SU-DHL-6 (cell line): ENCODE measurements around the gene CHCHD3.

ENCODE experiments used
- H2AFZ ChIP-seq: fragments of 200-600 bp; sonication (generic); 2 replicates; pipeline ENCODE4 v1.6.1; 2014; ENCODE audit warnings: low read depth, mild to moderate bottlenecking, moderate library complexity, mixed read lengths, antibody characterized with exemption, low read length; ENCODE audit not compliant: severe bottlenecking
- H3F3A ChIP-seq: fragments of 200-600 bp; shearing (Covaris generic); 2 replicates; pipeline ENCODE4 v1.6.0; 2016; ENCODE audit warnings: antibody characterized with exemption, mild to moderate bottlenecking; ENCODE audit not compliant: insufficient read depth
- H3K27ac ChIP-seq: fragments of 200-600 bp; sonication (generic); 2 replicates; pipeline ENCODE4 v1.5.1; 2016; ENCODE audit warnings: low read depth, mild to moderate bottlenecking, low read length, moderate library complexity, mixed read lengths
- H3K27me3 ChIP-seq: fragments of 200-600 bp; sonication (generic), shearing (Covaris generic); 2 replicates; pipeline ENCODE4 v1.6.0; 2014; ENCODE audit warnings: mild to moderate bottlenecking, low read length
- H3K36me3 ChIP-seq: fragments of 200-600 bp; sonication (generic); 2 replicates; pipeline ENCODE4 v1.6.1; 2014; ENCODE audit warnings: mild to moderate bottlenecking, low read length, mixed read lengths
- H3K4me2 ChIP-seq: fragments of 300-600, 200-600 bp; shearing (Covaris generic), sonication (generic); 2 replicates; pipeline ENCODE4 v1.6.0; 2014; ENCODE audit warnings: low read length, low read depth, mild to moderate bottlenecking; ENCODE audit not compliant: poor library complexity, severe bottlenecking
- H3K4me3 ChIP-seq: fragments of 200-600 bp; sonication (generic); 2 replicates; pipeline ENCODE4 v1.5.1; 2014; ENCODE audit warnings: antibody characterized with exemption, low read length, mild to moderate bottlenecking, mixed read lengths; ENCODE audit not compliant: insufficient read depth, poor library complexity, severe bottlenecking
- H3K79me2 ChIP-seq: fragments of 200-600 bp; sonication (generic); 2 replicates; pipeline ENCODE4 v1.6.1; 2014; ENCODE audit warnings: mild to moderate bottlenecking, low read length, moderate library complexity; ENCODE audit not compliant: insufficient read depth
- H3K9ac ChIP-seq: fragments of 200-600 bp; sonication (generic); 2 replicates; pipeline ENCODE4 v1.7.0; 2014; ENCODE audit warnings: mild to moderate bottlenecking, low read length
- H3K9me2 ChIP-seq: fragments of 200-600 bp; sonication (generic); replicated peaks from 2 replicates; pipeline ENCODE4 v1.6.1; 2014; ENCODE audit warnings: low read length; ENCODE audit not compliant: insufficient read depth
- H3K9me3 ChIP-seq: fragments of 200-600 bp; sonication (generic); 2 replicates; pipeline ENCODE4 v1.6.1; 2014; ENCODE audit warnings: low read length, mixed read lengths; ENCODE audit not compliant: insufficient read depth
- H4K20me1 ChIP-seq: fragments of 200-600 bp; sonication (generic); 2 replicates; pipeline ENCODE4 v1.6.1; 2014; ENCODE audit warnings: low read depth, mild to moderate bottlenecking, antibody characterized with exemption, low read length, moderate library complexity, mixed read lengths
- CTCF ChIP-seq: fragments of 200-600 bp; sonication (generic); IDR thresholded peaks from one replicate; pipeline ENCODE4 v1.5.1; 2017; ENCODE audit warnings: antibody characterized with exemption, mild to moderate bottlenecking, low read length, moderate library complexity; ENCODE audit not compliant: insufficient read depth, poor library complexity, severe bottlenecking
- EZH2phosphoT487 ChIP-seq: fragments of 200-600 bp; sonication (generic), shearing (Covaris generic); conservative IDR thresholded peaks from 2 replicates; pipeline ENCODE4 v1.6.1; 2018; ENCODE audit warnings: mild to moderate bottlenecking, antibody characterized with exemption, low read length, moderate library complexity, mixed read lengths

CHCHD3 gene

DNA sequence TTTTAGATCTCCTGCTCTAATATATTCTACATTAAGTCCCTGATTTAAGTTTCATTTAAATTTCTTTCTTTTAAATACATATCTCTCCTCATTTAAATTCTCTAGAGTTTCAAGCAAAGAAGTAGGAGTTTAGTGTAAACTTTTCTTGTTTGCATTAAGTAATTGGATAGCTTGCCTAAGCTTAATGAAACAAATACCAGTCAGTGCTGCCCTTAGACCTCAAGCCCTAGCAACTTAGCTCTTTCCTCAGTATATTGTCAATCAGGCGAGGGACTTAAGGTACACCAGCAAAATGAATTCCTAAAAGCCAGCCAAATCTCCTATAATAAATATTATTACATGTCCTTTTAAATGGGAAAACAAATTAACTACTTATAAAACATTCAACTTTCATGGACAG, 101.5 kb downstream of the CHCHD3 start:
- peaks cover 13% of the 10 kb centered on the region for H3K79me2 ChIP-seq
- H3K27ac ChIP-seq: no peak overlapping the region
- H3K4me3 ChIP-seq: no peak overlapping the region
- TF ChIP-seq EZH2phosphoT487 (no peak), CTCF (no peak)
- H3K4me2 ChIP-seq: no peak overlapping the region
- H2AFZ ChIP-seq: no peak overlapping the region
- no peaks in the 10 kb centered on the region for H3K9me3 ChIP-seq
- H4K20me1 ChIP-seq: 0 out of 2 replicates have a peak, but pooled peaks cover 9% of the 10 kb centered on the region
- H3K27me3 ChIP-seq: no peaks in the 10 kb centered on the region
- no peaks in the 10 kb centered on the region for H3F3A ChIP-seq
- no peaks in the 10 kb centered on the region for H3K36me3 ChIP-seq
- no peaks in the 10 kb centered on the region for H3K9me2 ChIP-seq
- no peak overlapping the region for H3K9ac ChIP-seq

- no peaks in the 10 kb centered on the region for H3K9me2 ChIP-seq
- no peaks in the 10 kb centered on the region for H3K36me3 ChIP-seq
- H3K4me3 ChIP-seq: no peak overlapping the region
- H2AFZ ChIP-seq: no peak overlapping the region
- no peak for TF ChIP-seq EZH2phosphoT487
- no peak for TF ChIP-seq CTCF
- no peak overlapping the region for H3K9ac ChIP-seq
- H3K27me3 ChIP-seq: no peaks in the 10 kb centered on the region
- H3F3A ChIP-seq: no peaks in the 10 kb centered on the region
- H3K9me3 ChIP-seq: no peaks in the 10 kb centered on the region
- H3K27ac ChIP-seq: no peak overlapping the region
- no peak overlapping the region for H3K4me2 ChIP-seq
- H4K20me1 ChIP-seq: 0 out of 2 replicates have a peak, but pooled peaks cover 9% of the 10 kb centered on the region
- H3K79me2 ChIP-seq: peaks cover 13% of the 10 kb centered on the region
These were observed 102.4 kb downstream of the CHCHD3 start for GRCh38 chr7:132979524-132979923.

DNA sequence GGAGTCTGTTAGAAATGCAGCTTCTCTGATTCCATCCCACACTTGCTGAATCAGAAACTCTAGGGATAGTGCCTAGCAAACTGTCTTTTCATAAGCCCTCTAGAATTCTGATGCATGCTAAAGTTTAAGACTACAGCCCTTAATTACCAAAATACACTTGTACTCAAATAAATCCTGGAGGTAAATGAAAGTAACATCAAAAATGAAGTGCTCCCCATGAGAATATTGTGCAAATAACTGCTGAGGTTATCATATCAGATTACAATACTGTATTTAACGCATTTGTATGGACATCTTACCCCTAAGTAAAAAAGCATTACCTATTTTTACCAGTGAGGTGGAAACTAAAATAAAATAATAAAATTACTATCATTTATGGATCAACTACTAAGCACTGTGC, 104.7 kb downstream of the CHCHD3 start:
- Histone ChIP-seq H4K20me1 (0 out of 2 replicates have a peak, but pooled peaks cover 9% of the 10 kb centered on the region), H3K27me3 (no peaks in the 10 kb centered on the region), H3K4me3 (no peak overlapping the region), H3K9me3 (no peaks in the 10 kb centered on the region), H3F3A (no peaks in the 10 kb centered on the region), H3K79me2 (peaks cover 13% of the 10 kb centered on the region), H3K27ac (no peak overlapping the region), H3K9ac (no peak overlapping the region), H3K4me2 (no peak overlapping the region), H2AFZ (no peak overlapping the region), H3K9me2 (no peaks in the 10 kb centered on the region), H3K36me3 (peaks cover 5% of the 10 kb centered on the region; the same call in 1 of the 2 replicates)
- TF ChIP-seq EZH2phosphoT487: no peak
- no peak for TF ChIP-seq CTCF
